HG03159 (cell line): ENCODE measurements around the gene KIF4A.
"Not testable (repeated sequence)": the region's sequence is repeated elsewhere in the genome, so short reads cannot be mapped to it uniquely, and the experiment has no call there.

ENCODE experiments used
- ATAC-seq: cut with Tn5 transposase; IDR thresholded peaks from one replicate; pipeline ENCODE4 v1.9.1; 2021; ENCODE audit warnings: mild to moderate bottlenecking, moderate library complexity; ENCODE audit not compliant: unreplicated experiment

The KIF4A gene

DNA sequence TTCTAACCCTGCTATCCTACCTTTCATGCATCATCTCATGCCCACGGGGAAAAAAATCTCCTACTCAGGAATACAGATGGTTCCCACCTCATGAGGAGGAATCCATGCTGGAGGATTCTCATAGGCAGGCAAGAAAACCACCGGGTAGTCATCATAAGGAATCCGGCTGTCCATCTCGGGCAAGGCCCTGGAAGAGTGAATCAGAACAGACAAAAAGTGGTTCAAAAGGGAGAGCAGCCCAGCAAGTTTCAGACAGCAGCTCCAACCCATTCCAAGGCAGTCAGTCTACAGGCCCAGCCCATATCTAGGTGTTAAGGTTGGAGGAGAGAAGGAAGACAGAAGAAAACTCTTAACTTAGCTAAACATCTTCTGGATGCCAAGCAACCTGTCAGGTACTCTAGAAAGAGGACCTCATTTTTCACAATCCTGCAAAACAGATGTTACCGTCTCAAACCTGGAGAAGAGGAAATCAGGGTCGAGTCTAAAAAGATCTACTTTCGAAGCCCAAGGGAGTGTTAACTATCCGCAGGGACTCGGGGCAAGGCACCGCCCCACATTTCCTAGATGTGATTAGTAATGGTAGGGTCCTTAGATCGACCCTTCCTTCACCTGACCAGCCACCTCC, 624 bp upstream of the KIF4A start:
- no peak for ATAC-seq

- no peak for ATAC-seq
Measured at GRCh38 chrX:70292788-70293187, 2.9 kb downstream of the KIF4A start.

- no peak for ATAC-seq
Measured at GRCh38 chrX:70293621-70294020, 3.7 kb downstream of the KIF4A start.

- no peak for ATAC-seq
Measured at GRCh38 chrX:70301716-70302115, 11.8 kb downstream of the KIF4A start.

- no peak for ATAC-seq
Measured at GRCh38 chrX:70313503-70313902, 23.6 kb downstream of the KIF4A start.

GRCh38 chrX:70322784-70323183, 32.9 kb downstream of the KIF4A start:
- no peak for ATAC-seq

DNA sequence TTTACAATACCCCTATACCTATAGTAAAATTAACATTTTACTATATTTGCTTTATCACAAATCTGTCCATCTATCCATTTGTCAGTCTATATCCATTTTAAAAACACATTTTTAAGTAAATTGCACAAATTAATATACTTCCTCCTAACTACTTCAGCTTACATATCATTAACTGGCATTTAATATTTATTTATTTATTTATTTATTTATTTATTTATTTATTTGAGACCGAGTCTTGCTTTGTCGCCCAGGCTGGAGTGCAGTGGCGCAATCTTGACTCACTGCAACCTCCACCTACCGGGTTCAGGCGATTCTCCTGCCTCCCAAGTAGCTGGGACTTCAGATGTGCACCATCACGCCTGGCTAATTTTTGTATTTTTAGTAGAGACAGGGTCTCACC, 33.7 kb downstream of the KIF4A start:
- ATAC-seq: not testable (repeated sequence)

- ATAC-seq: no peak
Measured at GRCh38 chrX:70324326-70324725, 34.4 kb downstream of the KIF4A start.

DNA sequence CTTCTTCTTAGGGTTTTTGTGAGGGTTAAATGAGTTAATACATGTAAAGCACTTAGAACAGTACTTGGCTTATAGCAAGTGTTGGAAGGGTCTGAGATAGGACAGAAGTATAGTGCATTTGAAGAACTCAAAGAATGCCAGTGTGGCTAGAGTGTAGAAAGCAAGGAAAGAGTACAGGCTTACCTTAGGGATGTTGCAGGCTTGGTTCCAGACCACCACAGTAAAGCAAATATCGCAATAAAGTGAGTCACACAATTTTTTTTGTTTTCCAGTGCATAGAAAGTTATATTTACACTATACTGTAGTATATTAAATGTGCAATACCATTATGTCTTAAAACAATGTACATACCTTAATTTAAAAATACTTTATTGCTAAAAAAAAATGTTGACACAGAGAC, 41.3 kb downstream of the KIF4A start:
- ATAC-seq: no peak

GRCh38 chrX:70332600-70332999, 42.7 kb downstream of the KIF4A start:
- no peak for ATAC-seq

DNA sequence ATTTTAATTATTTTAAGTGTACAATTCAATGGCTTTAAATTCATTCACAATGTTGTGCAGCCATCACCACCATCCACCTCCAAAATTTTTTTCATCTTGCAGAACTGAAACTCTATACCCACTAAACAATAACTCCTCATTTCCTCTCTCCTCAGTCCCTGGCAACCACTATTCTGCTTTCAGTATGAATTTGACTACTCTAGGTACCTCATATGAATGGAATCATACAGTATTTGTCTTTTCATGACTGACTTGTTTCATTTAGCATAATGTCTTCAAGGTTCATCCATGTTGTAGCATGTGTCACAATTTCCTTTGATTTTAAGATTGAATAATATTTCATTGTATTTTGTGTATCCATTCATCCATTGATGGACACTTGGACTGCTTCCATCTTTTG, 46.9 kb downstream of the KIF4A start:
- ATAC-seq: peak; percentile 100

- no peak for ATAC-seq
Measured at GRCh38 chrX:70338290-70338689, 48.4 kb downstream of the KIF4A start.

GRCh38 chrX:70343435-70343834, 53.5 kb downstream of the KIF4A start:
- no peak for ATAC-seq

DNA sequence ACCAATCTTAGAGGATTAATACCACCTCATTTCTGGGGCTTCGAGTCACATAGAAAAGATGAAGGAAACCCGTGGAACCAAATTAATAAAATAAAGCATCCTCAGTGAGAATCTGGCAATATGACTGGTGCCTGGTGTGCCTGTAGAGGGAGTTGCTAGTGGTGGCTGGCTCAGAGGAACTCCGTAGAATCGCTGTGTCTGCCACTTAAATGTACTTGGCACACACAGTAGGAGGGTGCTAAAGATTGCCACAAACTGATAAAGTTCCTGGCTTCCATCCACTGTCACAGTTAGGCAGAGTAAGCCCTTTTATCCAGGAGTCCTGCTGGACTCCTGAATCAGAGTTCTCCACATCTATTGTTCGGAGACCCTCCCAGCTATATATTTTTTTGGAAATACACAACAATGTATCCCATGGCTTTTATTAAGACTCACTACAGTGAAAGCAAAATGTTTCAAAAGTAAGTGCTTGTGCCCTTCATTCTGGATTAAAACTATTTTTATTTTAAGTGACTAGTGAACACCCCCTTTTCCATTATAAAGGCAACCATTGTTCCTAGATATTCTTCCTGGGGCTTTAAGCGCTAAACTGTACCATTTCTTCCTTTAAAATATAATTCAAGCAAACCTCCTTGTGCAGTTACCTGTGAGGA, 56.6 kb downstream of the KIF4A start:
- no peak for ATAC-seq

DNA sequence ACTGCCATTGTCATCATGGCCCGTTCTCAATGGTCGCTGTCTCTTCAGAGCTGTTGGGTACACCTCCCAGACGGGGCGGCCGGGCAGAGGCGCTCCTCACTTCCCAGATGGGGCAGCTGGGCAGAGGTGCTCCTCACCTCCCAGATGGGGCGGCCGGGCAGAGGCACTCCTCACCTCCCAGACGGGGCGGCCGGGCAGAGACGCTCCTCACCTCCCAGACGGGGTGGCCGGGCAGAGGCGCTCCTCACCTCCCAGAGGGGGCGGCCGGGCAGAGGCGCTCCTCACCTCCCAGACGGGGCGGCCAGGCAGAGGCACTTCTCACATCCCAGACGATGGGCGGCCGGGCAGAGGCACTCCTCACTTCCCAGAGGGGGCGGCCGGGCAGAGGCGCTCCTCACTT, 58.9 kb downstream of the KIF4A start:
- not testable (repeated sequence) for ATAC-seq

DNA sequence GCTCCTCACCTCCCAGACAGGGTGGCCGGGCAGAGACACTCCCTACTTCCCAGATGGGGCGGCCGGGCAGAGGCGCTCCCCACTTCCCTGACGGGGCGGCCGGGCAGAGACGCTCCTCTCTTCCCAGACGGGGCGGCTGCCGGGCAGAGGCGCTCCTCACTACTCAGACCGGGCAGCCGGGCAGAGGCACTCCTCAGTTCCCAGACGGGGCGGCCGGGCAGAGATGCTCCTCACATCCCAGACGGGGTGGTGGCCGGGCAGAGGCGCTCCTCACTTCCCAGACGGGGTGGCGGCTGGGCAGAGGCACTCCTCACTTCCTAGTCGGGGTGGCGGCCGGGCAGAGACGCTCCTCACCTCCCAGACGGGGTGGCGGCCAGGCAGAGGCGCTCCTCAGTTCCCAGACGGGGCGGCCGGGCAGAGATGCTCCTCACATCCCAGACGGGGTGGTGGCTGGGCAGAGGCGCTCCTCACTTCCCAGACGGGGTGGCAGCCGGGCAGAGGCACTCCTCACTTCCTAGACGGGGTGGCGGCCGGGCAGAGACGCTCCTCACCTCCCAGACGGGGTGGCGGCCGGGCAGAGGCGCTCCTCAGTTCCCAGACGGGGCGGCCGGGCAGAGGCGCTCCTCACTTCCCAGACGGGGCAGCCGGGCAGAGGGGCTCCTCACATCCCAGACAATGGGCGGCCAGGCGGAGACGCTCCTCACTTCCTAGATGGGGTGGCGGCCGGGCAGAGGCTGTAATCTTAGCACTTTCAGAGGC, 59.6 kb downstream of the KIF4A start:
- not testable (repeated sequence) for ATAC-seq

DNA sequence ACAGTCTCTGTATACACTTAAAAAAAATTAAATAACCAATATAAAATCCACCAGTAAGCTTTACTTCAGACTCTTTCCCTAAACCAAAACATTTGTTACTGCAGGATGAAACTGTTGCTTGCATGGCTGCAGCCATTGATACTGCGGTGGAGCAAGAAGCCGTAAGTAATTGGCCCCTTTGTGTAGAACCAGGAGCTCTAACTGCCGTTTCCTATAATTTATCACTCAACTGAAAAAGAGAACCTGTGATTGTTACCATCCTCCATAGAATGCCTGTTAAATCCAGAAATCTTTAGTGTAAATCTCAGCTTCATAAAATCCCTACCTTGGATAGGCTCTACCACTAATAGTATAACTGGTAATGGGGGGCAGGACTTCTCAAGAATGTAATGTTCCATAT, 62.6 kb downstream of the KIF4A start:
- ATAC-seq: no peak

GRCh38 chrX:70353514-70353913, 63.6 kb downstream of the KIF4A start:
- ATAC-seq: no peak

DNA sequence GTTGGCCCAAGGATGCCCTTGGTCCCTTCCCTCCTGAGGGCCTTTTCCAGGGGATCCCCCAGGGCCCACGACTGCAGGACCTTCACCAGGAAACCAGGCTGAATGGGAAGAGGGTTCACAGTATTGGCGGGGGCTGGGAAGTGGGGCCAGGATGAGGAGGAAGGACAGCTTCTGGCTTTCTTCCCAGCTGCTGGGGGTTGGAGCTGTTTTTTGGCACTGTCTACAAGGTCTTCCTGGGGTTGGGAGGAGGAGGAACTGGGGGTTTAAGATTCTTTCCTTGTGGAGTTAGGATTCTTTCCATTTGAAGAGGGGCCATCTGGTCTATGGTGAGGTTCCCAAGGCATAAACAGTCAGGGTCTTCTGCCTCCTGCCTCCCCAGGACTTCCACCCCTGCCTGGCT, 64.8 kb downstream of the KIF4A start:
- no peak for ATAC-seq

DNA sequence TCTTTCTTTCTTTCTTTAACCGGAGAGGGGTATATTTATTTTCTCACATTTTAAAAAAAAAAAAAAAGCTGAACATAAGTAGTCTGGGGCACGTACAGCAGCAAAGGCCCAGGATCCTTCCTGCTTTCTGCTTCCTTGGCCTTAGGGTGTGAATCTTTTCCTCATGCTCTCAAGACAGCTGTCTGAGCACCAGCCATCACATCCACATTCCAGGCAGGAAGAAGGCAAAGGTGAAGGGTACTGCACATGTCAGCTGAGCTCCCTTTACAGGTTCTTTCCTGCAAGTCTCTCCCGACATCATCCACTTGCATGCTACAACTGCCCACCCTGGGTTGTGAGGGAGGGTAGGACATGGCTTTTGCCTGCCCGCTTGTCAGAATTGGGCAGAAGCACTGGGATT, 69.6 kb downstream of the KIF4A start:
- no peak for ATAC-seq

- no peak for ATAC-seq
Measured at GRCh38 chrX:70360366-70360765, 70.5 kb downstream of the KIF4A start.

DNA sequence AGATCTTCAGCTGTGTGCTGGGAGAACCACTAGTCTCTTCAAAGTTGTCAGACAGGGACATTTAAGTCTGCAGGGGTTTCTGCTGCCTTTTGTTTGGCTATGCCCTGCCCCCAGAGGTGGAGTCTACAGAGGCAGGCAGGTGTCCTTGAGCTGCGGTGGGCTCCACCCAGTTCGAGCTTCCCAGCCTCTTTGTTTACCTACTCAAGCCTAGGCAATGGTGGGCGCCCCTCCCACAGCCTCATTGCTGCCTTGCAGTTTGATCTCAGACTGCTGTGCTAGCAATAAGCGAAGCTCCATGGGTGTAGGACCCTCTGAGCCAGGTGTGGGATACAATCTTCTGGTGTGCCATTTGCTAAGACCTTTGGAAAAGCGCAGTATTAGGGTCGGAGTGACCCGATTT, 78.8 kb downstream of the KIF4A start:
- not testable (repeated sequence) for ATAC-seq
